ENCODE measurements around the gene SUMO2.

The SUMO2 gene

DNA sequence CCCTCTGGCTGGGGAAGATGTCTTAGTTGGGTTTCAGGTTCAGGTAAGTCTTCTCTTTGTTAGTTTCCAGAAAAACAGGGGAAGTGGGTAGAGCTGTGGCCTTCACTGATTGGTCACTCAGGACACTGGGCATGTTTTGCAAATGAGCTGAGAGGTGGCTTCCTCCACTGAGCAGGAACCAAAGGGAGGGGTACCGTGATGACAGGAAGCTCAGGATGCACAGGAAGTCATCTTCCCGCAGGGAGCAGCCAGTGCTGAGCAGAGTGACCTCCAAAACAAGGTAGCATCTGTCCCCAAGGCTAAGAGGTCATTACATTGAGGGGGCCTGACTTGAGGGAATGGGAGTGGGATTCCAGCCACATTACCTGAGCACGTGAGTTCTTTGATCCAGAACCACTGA, 56.8 kb downstream of the SUMO2 start:
- ATAC-seq, result no peak
- TF ChIP-seq ZNF8 (CRISPR knock-in tag; IDR thresholded peaks at IDR 0.05) (no peak), ZNF565 (CRISPR knock-in tag; conservative IDR thresholded peaks at IDR 0.05; ENCODE audit: low read depth) (no peak), TCF4 (CRISPR knock-in tag; IDR thresholded peaks at IDR 0.05; ENCODE audit: borderline replicate concordance) (no peak), GLIS3 (CRISPR knock-in tag; IDR thresholded peaks at IDR 0.05) (no peak)
- TF ChIP-seq, protein P1, sequence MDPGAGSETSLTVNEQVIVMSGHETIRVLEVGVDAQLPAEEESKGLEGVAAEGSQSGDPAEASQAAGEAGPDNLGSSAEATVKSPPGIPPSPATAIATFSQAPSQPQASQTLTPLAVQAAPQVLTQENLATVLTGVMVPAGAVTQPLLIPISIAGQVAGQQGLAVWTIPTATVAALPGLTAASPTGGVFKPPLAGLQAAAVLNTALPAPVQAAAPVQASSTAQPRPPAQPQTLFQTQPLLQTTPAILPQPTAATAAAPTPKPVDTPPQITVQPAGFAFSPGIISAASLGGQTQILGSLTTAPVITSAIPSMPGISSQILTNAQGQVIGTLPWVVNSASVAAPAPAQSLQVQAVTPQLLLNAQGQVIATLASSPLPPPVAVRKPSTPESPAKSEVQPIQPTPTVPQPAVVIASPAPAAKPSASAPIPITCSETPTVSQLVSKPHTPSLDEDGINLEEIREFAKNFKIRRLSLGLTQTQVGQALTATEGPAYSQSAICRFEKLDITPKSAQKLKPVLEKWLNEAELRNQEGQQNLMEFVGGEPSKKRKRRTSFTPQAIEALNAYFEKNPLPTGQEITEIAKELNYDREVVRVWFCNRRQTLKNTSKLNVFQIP (CRISPR knock-in tag; IDR thresholded peaks at IDR 0.05; ENCODE audit: borderline replicate concordance, low read depth), result no peak

DNA sequence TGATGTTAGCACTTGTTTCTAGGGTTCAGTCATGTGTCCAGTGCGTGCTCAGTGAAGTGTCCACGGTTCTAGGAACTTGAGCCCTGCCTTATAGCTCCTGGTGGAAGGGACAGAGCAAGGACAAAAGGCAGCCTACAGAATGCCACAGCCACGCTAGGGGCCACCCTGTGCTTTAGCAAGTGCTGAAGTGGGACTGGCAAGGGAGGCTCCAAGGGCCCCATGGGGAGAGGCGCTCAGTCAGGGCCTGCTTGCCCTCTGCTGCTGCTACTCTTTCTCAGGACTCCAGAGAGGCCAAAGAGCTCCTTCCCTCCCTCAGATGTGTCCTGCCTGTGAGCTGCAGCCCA, 58.0 kb downstream of the SUMO2 start:
- TF ChIP-seq, protein P2, sequence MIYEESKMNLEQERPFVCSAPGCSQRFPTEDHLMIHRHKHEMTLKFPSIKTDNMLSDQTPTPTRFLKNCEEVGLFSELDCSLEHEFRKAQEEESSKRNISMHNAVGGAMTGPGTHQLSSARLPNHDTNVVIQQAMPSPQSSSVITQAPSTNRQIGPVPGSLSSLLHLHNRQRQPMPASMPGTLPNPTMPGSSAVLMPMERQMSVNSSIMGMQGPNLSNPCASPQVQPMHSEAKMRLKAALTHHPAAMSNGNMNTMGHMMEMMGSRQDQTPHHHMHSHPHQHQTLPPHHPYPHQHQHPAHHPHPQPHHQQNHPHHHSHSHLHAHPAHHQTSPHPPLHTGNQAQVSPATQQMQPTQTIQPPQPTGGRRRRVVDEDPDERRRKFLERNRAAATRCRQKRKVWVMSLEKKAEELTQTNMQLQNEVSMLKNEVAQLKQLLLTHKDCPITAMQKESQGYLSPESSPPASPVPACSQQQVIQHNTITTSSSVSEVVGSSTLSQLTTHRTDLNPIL (CRISPR knock-in tag; IDR thresholded peaks at IDR 0.05; ENCODE audit: low read depth), result no peak
- TF ChIP-seq, protein P3, sequence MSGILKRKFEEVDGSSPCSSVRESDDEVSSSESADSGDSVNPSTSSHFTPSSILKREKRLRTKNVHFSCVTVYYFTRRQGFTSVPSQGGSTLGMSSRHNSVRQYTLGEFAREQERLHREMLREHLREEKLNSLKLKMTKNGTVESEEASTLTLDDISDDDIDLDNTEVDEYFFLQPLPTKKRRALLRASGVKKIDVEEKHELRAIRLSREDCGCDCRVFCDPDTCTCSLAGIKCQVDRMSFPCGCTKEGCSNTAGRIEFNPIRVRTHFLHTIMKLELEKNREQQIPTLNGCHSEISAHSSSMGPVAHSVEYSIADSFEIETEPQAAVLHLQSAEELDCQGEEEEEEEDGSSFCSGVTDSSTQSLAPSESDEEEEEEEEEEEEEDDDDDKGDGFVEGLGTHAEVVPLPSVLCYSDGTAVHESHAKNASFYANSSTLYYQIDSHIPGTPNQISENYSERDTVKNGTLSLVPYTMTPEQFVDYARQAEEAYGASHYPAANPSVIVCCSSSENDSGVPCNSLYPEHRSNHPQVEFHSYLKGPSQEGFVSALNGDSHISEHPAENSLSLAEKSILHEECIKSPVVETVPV (CRISPR knock-in tag; IDR thresholded peaks at IDR 0.05), result no peak
- no peak for TF ChIP-seq ZNF565 (CRISPR knock-in tag; conservative IDR thresholded peaks at IDR 0.05; ENCODE audit: low read depth)
- TF ChIP-seq ZFP3 (CRISPR knock-in tag; IDR thresholded peaks at IDR 0.05), result no peak
- TF ChIP-seq ARNTL (CRISPR knock-in tag; IDR thresholded peaks at IDR 0.05; ENCODE audit: borderline replicate concordance, low read depth), result no peak
- TF ChIP-seq, protein P1 (CRISPR knock-in tag; IDR thresholded peaks at IDR 0.05; ENCODE audit: borderline replicate concordance, low read depth), result no peak
- TF ChIP-seq PPARA (CRISPR knock-in tag; IDR thresholded peaks at IDR 0.05; ENCODE audit: borderline replicate concordance), result no peak
- TF ChIP-seq ZFP30 (CRISPR knock-in tag; IDR thresholded peaks at IDR 0.05), result no peak
- TF ChIP-seq SNAI2 (CRISPR knock-in tag; IDR thresholded peaks at IDR 0.05), result no peak
- peak; percentile 11; the same call in 2 of the 3 replicates for ATAC-seq

DNA sequence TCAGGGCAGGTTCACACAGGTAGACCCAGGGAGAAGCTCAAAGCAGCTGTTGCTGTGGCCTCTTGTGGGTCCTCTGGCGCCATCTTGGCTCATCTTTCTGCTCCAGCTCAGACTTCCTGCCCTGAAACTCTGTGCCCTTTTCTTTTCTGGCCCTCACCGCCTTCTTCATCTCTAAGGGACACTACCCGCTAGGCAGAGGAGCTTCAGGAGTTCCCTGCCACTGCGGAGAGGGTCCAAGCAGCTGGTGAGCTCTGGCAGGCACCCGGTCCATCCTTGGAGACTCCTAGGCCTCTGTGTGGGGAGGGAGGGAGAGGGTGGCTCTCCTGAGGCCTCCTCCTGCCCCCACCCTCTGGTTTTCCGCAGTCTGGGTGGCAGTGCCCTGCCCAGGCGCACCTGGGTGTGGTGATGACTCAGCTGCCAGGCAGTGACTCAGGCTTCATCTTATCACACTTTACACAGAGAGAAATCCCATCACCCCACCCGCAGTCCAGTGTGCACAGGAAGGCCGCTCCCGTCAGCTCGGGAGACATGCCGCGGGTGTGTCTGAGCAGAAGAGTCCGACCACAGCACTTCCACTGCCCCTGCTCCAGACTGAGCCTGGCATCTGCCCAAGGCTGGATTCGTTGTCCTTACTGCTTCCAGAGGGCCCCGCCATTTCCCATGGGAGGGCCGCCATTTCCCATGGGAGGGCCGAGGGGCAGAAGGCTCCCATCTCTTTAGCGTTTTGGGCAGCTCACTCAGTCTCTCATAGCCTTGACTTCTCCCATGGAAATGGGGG, 58.5 kb downstream of the SUMO2 start:
- ATAC-seq, result peak; percentile 70
- TF ChIP-seq, protein P2 (CRISPR knock-in tag; IDR thresholded peaks at IDR 0.05; ENCODE audit: low read depth), result no peak
- no peak for TF ChIP-seq ZC3H10 (CRISPR knock-in tag; IDR thresholded peaks at IDR 0.05)
- TF ChIP-seq PPARA (CRISPR knock-in tag; IDR thresholded peaks at IDR 0.05; ENCODE audit: borderline replicate concordance), result no peak
- TF ChIP-seq RARB (CRISPR knock-in tag; IDR thresholded peaks at IDR 0.05), result no peak
- no peak for TF ChIP-seq SNAI2 (CRISPR knock-in tag; IDR thresholded peaks at IDR 0.05)
- no peak for TF ChIP-seq GLIS3 (CRISPR knock-in tag; IDR thresholded peaks at IDR 0.05)
- no peak for TF ChIP-seq TCF4 (CRISPR knock-in tag; IDR thresholded peaks at IDR 0.05; ENCODE audit: borderline replicate concordance)
- TF ChIP-seq, protein P3 (CRISPR knock-in tag; IDR thresholded peaks at IDR 0.05), result no peak
- 0 out of 2 replicates have a peak, but pooled peaks have one; percentile 25 for TF ChIP-seq ISL1 (CRISPR knock-in tag; IDR thresholded peaks at IDR 0.05)
- TF ChIP-seq, protein P1 (CRISPR knock-in tag; IDR thresholded peaks at IDR 0.05; ENCODE audit: borderline replicate concordance, low read depth), result no peak
- no peak for TF ChIP-seq ESRRG (CRISPR knock-in tag; IDR thresholded peaks at IDR 0.05)
- TF ChIP-seq ZFP3 (CRISPR knock-in tag; IDR thresholded peaks at IDR 0.05), result peak; percentile 62; the same call in 1 of the 2 replicates
- TF ChIP-seq, protein P4, sequence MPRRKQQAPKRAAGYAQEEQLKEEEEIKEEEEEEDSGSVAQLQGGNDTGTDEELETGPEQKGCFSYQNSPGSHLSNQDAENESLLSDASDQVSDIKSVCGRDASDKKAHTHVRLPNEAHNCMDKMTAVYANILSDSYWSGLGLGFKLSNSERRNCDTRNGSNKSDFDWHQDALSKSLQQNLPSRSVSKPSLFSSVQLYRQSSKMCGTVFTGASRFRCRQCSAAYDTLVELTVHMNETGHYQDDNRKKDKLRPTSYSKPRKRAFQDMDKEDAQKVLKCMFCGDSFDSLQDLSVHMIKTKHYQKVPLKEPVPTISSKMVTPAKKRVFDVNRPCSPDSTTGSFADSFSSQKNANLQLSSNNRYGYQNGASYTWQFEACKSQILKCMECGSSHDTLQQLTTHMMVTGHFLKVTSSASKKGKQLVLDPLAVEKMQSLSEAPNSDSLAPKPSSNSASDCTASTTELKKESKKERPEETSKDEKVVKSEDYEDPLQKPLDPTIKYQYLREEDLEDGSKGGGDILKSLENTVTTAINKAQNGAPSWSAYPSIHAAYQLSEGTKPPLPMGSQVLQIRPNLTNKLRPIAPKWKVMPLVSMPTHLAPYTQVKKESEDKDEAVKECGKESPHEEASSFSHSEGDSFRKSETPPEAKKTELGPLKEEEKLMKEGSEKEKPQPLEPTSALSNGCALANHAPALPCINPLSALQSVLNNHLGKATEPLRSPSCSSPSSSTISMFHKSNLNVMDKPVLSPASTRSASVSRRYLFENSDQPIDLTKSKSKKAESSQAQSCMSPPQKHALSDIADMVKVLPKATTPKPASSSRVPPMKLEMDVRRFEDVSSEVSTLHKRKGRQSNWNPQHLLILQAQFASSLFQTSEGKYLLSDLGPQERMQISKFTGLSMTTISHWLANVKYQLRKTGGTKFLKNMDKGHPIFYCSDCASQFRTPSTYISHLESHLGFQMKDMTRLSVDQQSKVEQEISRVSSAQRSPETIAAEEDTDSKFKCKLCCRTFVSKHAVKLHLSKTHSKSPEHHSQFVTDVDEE (CRISPR knock-in tag; IDR thresholded peaks at IDR 0.05), result no peak
- TF ChIP-seq ZNF8 (CRISPR knock-in tag; IDR thresholded peaks at IDR 0.05), result no peak
- TF ChIP-seq CSDC2 (CRISPR knock-in tag; IDR thresholded peaks at IDR 0.05), result no peak
- TF ChIP-seq ARNTL (CRISPR knock-in tag; IDR thresholded peaks at IDR 0.05; ENCODE audit: borderline replicate concordance, low read depth), result no peak
- TF ChIP-seq ZNF70 (CRISPR knock-in tag; IDR thresholded peaks at IDR 0.05), result no peak

Data from SK-N-SH treated with all-trans-retinoic acid at 6 μM for 48 hours (cell line).